Stimulated activated naive CD8-positive, alpha-beta T cell treated with anti-CD3 and anti-CD28 coated beads, Interleukin-15, Interleukin-2, amounts not matched to agents 100 ng/mL and 50 ng/mL, for 24 hours (primary cell): ENCODE measurements around the gene UPP1.
"Not testable (repeated sequence)": the region's sequence is repeated elsewhere in the genome, so short reads cannot be mapped to it uniquely, and the experiment has no call there.

Experiments used
- H3K27ac Mint-ChIP-seq: one replicate; pipeline ENCODE4 v1.8.0; 2021; ENCODE audit warnings: mild to moderate bottlenecking, mixed read lengths
- H3K27me3 Mint-ChIP-seq: one replicate; pipeline ENCODE4 v1.8.0; 2021; ENCODE audit warnings: mixed read lengths
- H3K36me3 Mint-ChIP-seq: one replicate; pipeline ENCODE4 v1.8.0; 2021; ENCODE audit warnings: low read depth, mixed read lengths
- H3K4me1 Mint-ChIP-seq: one replicate; pipeline ENCODE4 v1.8.0; 2021; ENCODE audit warnings: low read depth, mixed read lengths
- H3K4me3 Mint-ChIP-seq: one replicate; pipeline ENCODE4 v1.8.0; 2021; ENCODE audit warnings: mild to moderate bottlenecking, mixed read lengths
- H3K9me3 Mint-ChIP-seq: one replicate; pipeline ENCODE4 v1.8.0; 2021; ENCODE audit warnings: mixed read lengths

UPP1 gene

GRCh38 chr7:48147690-48148089 is 58.6 kb downstream of the UPP1 start:
- H3K9me3 Mint-ChIP-seq, H3K36me3 Mint-ChIP-seq, H3K4me3 Mint-ChIP-seq, H3K4me1 Mint-ChIP-seq, H3K27ac Mint-ChIP-seq: not testable (repeated sequence)
- H3K27me3 Mint-ChIP-seq: peaks cover 12% of the 10 kb centered on the region

GRCh38 chr7:48148311-48148710 is 59.2 kb downstream of the UPP1 start:
- Mint-ChIP-seq H3K9me3 (no peaks in the 10 kb centered on the region), H3K27ac (no peak overlapping the region), H3K27me3 (peaks cover 10% of the 10 kb centered on the region), H3K4me1 (no peaks in the 10 kb centered on the region), H3K4me3 (no peak overlapping the region), H3K36me3 (no peaks in the 10 kb centered on the region)

GRCh38 chr7:48149058-48149457 is 60.0 kb downstream of the UPP1 start:
- H3K27me3 Mint-ChIP-seq: peaks cover 13% of the 10 kb centered on the region
- H3K27ac Mint-ChIP-seq: no peak overlapping the region

GRCh38 chr7:48150086-48150485 is 61.0 kb downstream of the UPP1 start:
- Mint-ChIP-seq H3K4me3 (no peak overlapping the region), H3K4me1 (no peaks in the 10 kb centered on the region), H3K9me3 (no peaks in the 10 kb centered on the region), H3K27ac (no peak overlapping the region), H3K36me3 (no peaks in the 10 kb centered on the region), H3K27me3 (peaks cover 16% of the 10 kb centered on the region)

More at GRCh38 chr7:48149058-48149457, 60.0 kb downstream of the UPP1 start:
- Mint-ChIP-seq H3K4me1 (no peaks in the 10 kb centered on the region), H3K4me3 (no peak overlapping the region), H3K36me3 (no peaks in the 10 kb centered on the region), H3K9me3 (no peaks in the 10 kb centered on the region)

- Mint-ChIP-seq H3K9me3 (no peaks in the 10 kb centered on the region), H3K36me3 (no peaks in the 10 kb centered on the region), H3K4me1 (no peaks in the 10 kb centered on the region), H3K27me3 (peaks cover 24% of the 10 kb centered on the region), H3K27ac (no peak overlapping the region), H3K4me3 (no peak overlapping the region)
These were observed 65.8 kb downstream of the UPP1 start for GRCh38 chr7:48154792-48155413.
